ENCODE results near the gene SHC2.
A peak's percentile ranks its signal among the peaks of the same experiment; 100 is the strongest.

SHC2 gene
- 1.6 to 4.6 reads per million in 2 donors for total RNA-seq

GRCh38 chr19:460877-461720 is at the start of gene SHC2:
Gene SHC2 (minus strand): TSS chr19:461033. CDS start chr19:460996, 37 bp downstream.
- no peak for DNase-seq

DNA sequence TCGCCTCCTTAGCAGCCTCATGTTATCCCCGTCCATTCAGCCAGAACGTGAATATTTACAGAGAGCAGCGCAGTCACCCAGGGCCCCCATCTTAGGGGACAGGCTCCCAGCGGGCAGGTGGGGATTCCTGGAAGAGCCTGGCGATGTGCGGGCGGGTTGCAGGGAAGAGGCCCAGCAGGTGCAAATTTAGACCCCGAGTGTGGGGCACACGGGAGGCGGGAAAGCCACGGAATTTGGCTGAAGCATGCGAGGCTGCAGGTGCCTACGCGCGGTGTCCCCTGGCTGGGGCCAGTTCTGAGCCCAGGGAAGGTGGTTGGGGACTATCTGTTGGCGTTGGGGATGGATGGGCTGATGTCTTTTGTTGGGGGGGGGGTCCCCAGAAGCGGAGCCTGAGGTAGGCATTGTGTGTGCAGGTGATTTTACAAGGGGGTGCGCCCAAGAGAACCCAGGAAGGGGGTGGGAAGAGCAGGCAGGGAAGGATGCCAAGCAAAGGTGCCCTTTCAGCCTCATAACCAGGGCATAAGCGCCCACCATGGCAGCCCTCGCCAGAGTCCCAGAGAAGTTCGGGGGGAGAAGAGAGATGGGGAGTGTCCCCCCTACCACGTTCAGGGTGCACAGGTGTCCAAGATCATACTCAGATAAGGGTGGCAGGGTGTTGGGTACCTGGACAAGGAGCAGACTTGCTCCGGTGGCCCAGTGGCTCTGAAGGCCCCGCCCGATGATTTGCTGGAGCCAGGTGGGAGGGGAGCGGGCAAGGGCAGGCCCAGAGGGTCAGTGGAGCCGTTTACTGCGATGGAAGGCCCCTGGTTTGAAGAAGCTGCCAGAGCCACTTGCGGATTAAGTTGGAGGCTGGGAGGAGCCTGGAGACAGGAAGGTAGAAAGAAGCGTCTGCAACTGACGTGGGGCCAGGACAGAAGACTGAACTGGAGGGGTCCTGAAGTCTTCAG is 47.6 kb upstream of the SHC2 start:
- DNase-seq: no peak

DNA sequence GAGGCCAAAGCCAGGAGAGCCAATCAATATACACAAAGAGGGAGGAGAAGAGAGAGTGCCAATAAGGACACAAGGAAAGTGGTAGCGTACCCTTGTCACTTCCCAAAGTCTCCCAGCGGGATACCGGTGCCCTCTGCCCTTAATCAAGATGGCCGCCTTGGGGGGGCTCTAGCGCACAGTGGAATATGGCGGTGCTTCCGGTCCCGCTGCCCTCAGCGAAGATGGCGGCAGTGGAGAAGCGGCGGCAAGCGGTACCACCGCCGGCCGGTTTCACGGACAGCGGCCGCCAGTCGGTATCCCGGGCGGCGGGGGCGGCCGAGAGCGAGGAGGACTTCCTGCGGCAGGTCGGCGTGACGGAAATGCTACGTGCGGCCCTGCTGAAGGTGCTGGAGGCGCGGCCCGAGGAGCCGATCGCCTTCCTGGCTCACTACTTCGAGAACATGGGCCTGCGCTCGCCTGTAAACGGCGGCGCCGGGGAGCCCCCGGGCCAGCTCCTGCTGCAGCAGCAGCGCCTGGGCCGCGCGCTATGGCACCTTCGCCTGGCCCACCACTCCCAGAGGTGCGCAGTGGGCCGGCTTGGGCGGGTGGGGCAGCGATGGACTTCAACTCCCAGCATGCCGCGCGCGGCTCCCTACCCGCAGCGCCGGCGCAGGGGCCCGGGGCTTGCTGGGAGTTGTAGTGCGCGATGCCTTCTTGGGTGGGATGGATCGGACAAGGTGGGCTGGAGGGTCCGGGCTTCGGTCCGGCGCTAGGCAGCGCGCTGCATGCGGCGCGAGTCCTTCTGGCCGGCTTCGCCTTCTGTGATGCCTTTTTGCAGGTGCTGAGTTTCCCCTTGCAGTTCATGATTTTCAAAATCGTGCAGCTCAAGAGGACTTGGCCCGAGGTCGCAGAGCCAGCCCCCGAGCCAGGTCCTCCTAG is 46.7 kb upstream of the SHC2 start, which contains the start of gene TPGS1:
Gene TPGS1 (plus strand): TSS at position 212 of the 918 bp plus-strand sequence. CDS start 10 bp downstream, at position 222.
- DNase-seq: peak; percentile 59

DNA sequence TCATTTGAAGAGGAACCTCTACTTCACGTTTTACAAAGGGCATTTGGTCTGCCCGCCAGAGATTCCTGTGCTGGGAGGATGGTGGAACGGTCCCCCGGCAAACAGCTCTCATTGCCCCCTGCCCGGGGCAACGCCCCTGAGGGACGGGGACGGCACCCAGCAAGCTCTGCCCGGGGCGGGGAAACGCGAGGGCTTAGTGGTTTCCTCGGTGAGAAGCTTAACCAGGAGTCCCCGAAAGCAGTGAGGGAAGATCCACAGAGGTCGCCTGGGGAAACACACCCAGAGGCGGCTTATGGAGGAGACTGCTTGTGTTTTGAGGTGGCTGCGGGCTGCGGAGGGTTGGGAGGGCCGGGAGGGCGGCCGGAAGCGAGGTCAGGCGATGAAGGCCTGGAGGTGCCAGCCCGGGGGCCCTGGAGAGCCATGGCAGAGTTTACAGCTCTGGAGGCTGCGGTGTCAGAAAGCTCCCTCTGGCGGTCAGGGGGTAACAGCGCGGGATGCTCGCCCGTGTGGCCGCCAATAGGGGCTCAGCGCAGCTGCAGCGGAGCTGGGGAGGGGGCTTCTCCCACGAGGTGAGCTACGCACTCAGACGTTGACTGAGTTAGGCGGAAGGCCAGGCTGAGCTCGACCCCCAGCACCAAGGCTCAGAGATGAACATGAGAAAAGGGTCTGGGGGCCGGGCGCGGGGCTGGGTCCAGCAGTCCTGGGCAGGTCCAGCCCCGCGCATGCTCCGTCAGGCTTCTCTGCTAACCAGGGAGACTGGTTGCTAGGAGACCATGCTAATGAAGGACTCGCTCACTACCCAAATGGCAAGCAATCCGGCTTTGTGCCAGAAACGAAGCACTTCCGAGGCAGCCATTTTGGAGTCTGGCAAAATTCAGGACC is 45.8 kb upstream of the SHC2 start:
- DNase-seq: peak; percentile 82

- DNase-seq: no peak
These were observed 43.8 kb upstream of the SHC2 start for GRCh38 chr19:504616-505015.

GRCh38 chr19:501646-502045 is 40.8 kb upstream of the SHC2 start:
- no peak for DNase-seq

GRCh38 chr19:498977-499623 is 38.3 kb upstream of the SHC2 start:
- no peak for DNase-seq

DNA sequence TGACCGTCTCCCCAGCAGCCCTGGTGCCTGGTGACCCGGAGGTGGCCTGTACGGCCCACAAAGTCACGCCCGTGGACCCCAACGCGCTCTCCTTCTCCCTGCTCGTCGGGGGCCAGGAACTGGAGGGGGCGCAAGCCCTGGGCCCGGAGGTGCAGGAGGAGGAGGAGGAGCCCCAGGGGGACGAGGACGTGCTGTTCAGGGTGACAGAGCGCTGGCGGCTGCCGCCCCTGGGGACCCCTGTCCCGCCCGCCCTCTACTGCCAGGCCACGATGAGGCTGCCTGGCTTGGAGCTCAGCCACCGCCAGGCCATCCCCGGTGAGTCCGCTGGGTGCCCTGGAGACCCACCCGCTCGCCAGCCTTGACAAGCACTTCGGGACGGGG is 37.7 kb upstream of the SHC2 start:
- DNase-seq: no peak

- no peak for DNase-seq
These were observed 37.2 kb upstream of the SHC2 start for GRCh38 chr19:497869-498510.

DNA sequence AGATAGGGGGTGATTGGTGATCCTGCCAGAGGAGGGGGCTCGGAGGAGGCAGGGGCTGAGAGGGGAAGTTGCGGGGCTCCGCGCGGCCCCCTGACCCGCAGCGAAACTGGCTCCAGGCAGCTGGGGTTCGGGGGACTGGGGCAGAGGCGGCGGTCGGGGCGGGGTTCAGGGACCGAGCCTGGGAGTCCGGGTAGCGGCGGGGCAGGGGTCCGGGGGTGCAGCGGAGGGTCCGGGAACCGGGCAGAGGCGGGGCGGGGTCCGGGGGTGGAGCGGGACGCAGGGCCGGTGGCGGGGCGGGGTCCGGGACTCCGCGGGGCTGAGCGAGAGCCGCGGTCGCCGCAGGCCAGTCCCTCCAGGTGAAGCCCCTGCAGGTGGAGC is 36.6 kb upstream of the SHC2 start:
- no peak for DNase-seq

GRCh38 chr19:496986-497385 is 36.2 kb upstream of the SHC2 start:
- DNase-seq: no peak

- no peak for DNase-seq
These were observed 35.4 kb upstream of the SHC2 start, which contains the start of gene MADCAM1 for GRCh38 chr19:496112-496665. Gene MADCAM1 (plus strand): TSS chr19:496486. CDS start chr19:496500, 14 bp downstream.

GRCh38 chr19:495402-496111 is 34.7 kb upstream of the SHC2 start:
- DNase-seq: no peak

- DNase-seq: no peak
These were observed 34.2 kb upstream of the SHC2 start for GRCh38 chr19:495081-495401.

- no peak for DNase-seq
These were observed 33.6 kb upstream of the SHC2 start for GRCh38 chr19:494171-495080.

DNA sequence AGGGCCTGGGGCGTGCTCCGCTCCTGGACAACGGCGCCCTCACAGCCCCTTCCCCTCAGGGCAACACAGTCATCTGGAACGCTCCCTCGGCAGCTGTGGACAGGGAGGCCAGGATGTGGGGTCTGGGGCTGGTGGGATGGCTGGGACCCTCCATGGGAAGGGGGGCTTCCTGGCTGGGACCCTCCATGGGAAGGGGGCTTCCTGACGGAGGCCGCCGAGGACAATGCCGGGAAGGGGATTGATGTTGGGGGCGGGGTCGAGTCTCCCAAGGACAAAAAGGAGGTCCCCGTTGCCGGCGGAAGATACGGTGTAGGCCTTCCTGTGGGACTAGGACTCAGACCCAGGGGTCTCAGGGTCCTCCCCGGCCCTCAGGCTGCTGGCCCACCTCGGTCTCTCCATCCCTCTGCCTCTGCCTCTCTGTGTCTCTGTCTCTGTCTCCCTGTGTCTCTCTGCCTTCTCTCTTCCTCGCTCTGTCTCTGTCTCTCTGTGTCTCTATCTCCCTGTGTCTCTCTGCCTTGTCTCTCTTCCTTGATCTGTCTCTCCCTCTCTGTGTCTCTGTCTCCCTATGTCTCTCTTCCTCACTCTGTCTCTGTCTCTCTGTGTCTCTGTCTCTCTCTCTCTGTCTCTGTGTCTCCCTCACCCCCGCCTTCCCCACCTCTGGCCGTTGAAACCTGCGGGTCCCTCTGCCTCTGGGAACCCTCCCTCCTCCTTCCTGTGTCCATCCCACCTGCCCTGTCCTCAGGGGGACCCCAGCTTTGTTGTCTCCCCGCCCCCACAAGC is 32.7 kb upstream of the SHC2 start:
- DNase-seq: no peak

DNA sequence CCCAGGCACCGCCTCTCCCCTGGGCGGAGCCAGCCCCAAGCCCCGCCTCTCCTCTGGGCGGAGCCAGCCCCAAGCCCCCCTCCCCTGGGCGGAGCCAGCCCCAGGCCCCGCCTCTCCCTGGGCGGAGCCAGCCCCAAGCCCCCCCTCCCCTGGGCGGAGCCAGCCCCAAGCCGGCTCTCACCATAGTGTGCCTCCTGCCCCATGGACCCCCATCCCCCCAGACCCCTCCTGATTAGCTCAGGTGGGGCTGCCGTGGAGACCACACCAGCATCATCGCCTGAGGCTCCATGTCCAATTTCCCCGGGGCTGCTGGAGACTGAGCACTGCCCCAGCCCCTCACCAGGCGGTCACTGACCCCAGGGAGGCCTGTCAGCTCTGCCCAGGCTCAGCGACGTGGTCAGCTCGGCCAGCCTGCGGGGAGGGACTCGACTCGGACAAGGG is 31.3 kb upstream of the SHC2 start:
- peak; percentile 59 for DNase-seq
